Measurements from ENCODE around the gene VTA1. TPM values are rescaled to one million over a fixed set of nuclear protein-coding genes. Genes with fewer than 3 reads are reported as not detected.

The VTA1 gene
- polyA plus RNA-seq, 3 donors, result 15.9 to 97.3 (median 74.8) TPM

GRCh38 chr6:142154336-142154735 lies 7.3 kb downstream of the VTA1 start:
- Histone ChIP-seq H3K4me1 (ENCODE audit: control insufficient read depth in 1 of 2, insufficient read depth in 2 of 2, low read length in 2 of 2) (no peaks in the 10 kb centered on the region), H3K27ac (ENCODE audit: low read depth in 1 of 2, low read length in 2 of 2) (no peak overlapping the region), H3K9me3 (replicated peaks in 1 of 2; ENCODE audit: control insufficient read depth in 1 of 2, insufficient read depth in 1 of 2, low read length in 2 of 2) (no peaks in the 10 kb centered on the region), H2AFZ (ENCODE audit: insufficient read depth, low read depth, low read length, poor library complexity, severe bottlenecking) (no peak overlapping the region), H3K4me3 (replicated peaks in 1 of 3; ENCODE audit: low read depth in 2 of 3, low read length in 3 of 3) (no peak overlapping the region), H3K9ac (ENCODE audit: insufficient read depth, low read length, poor library complexity, severe bottlenecking) (no peak overlapping the region), H4K20me1 (ENCODE audit: insufficient read depth, low read length) (peaks cover 90% of the 10 kb centered on the region), H3K4me2 (replicated peaks; ENCODE audit: extremely low read depth, low read length, poor library complexity, severe bottlenecking) (no peak overlapping the region), H3K79me2 (ENCODE audit: insufficient read depth, low read length) (peaks cover 96% of the 10 kb centered on the region), H3K27me3 (ENCODE audit: control insufficient read depth in 2 of 2, insufficient read depth in 2 of 2, low read length in 2 of 2) (no peaks in the 10 kb centered on the region), H3K36me3 (replicated peaks in 1 of 2; ENCODE audit: control insufficient read depth in 1 of 2, insufficient read depth in 2 of 2, low read length in 2 of 2) (peaks cover 0 to 14% of the 10 kb centered on the region in 2 donors)
- intact Hi-C loops (cut with micrococcal nuclease), result no loop called here
- Mint-ChIP-seq H3K27me3 (ENCODE audit: low read depth in 3 of 3) (no peaks in the 10 kb centered on the region), H3K9me3 (no peaks in the 10 kb centered on the region), H3K4me3 (no peak overlapping the region), H3K27ac (no peak overlapping the region), H3K36me3 (peaks cover 12 to 16% of the 10 kb centered on the region in 2 donors), H3K4me1 (peaks cover 21% of the 10 kb centered on the region)
- DNase-seq, result no peak
- no CpG with 5 or more reads among the region's 1 CpG for WGBS (ENCODE audit: insufficient coverage)
- TF ChIP-seq, protein P1, sequence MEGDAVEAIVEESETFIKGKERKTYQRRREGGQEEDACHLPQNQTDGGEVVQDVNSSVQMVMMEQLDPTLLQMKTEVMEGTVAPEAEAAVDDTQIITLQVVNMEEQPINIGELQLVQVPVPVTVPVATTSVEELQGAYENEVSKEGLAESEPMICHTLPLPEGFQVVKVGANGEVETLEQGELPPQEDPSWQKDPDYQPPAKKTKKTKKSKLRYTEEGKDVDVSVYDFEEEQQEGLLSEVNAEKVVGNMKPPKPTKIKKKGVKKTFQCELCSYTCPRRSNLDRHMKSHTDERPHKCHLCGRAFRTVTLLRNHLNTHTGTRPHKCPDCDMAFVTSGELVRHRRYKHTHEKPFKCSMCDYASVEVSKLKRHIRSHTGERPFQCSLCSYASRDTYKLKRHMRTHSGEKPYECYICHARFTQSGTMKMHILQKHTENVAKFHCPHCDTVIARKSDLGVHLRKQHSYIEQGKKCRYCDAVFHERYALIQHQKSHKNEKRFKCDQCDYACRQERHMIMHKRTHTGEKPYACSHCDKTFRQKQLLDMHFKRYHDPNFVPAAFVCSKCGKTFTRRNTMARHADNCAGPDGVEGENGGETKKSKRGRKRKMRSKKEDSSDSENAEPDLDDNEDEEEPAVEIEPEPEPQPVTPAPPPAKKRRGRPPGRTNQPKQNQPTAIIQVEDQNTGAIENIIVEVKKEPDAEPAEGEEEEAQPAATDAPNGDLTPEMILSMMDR (IDR thresholded peaks at IDR 0.05), result no peak

- no peaks in the 10 kb centered on the region for H3K27me3 Mint-ChIP-seq (ENCODE audit: low read depth in 3 of 3)
These were observed 8.0 kb downstream of the VTA1 start for GRCh38 chr6:142155091-142155490.

More at GRCh38 chr6:142155091-142155490, 8.0 kb downstream of the VTA1 start:
- WGBS (ENCODE audit: insufficient coverage), result no CpG with 5 or more reads among the region's 3 CpGs
- Mint-ChIP-seq H3K36me3 (peaks cover 12 to 13% of the 10 kb centered on the region in 2 donors), H3K4me3 (no peak overlapping the region), H3K4me1 (peaks cover 15% of the 10 kb centered on the region), H3K9me3 (no peaks in the 10 kb centered on the region), H3K27ac (no peak overlapping the region)
- peaks cover 91% of the 10 kb centered on the region for H4K20me1 ChIP-seq (ENCODE audit: insufficient read depth, low read length)
- no peak overlapping the region for H3K4me2 ChIP-seq (replicated peaks; ENCODE audit: extremely low read depth, low read length, poor library complexity, severe bottlenecking)
- H3K27ac ChIP-seq (ENCODE audit: low read depth in 1 of 2, low read length in 2 of 2), result no peak overlapping the region
- H3K4me3 ChIP-seq (replicated peaks in 1 of 3; ENCODE audit: low read depth in 2 of 3, low read length in 3 of 3), result no peak overlapping the region
- intact Hi-C loops (cut with micrococcal nuclease), result loop anchor here in 1 of 2 donors (5.0 kb wide), 1 partner anchor 232 kb away; no protein-coding TSS in a partner anchor
- H3K27me3 ChIP-seq (ENCODE audit: control insufficient read depth in 2 of 2, insufficient read depth in 2 of 2, low read length in 2 of 2), result no peaks in the 10 kb centered on the region
- no peaks in the 10 kb centered on the region for H3K9me3 ChIP-seq (replicated peaks in 1 of 2; ENCODE audit: control insufficient read depth in 1 of 2, insufficient read depth in 1 of 2, low read length in 2 of 2)
- no peak overlapping the region for H3K9ac ChIP-seq (ENCODE audit: insufficient read depth, low read length, poor library complexity, severe bottlenecking)
- TF ChIP-seq, protein P1 (IDR thresholded peaks at IDR 0.05), result no peak
- DNase-seq, result no peak
- no peaks in the 10 kb centered on the region for H3K4me1 ChIP-seq (ENCODE audit: control insufficient read depth in 1 of 2, insufficient read depth in 2 of 2, low read length in 2 of 2)
- H3K36me3 ChIP-seq (replicated peaks in 1 of 2; ENCODE audit: control insufficient read depth in 1 of 2, insufficient read depth in 2 of 2, low read length in 2 of 2), result peaks cover 0 to 13% of the 10 kb centered on the region in 2 donors
- no peak overlapping the region for H2AFZ ChIP-seq (ENCODE audit: insufficient read depth, low read depth, low read length, poor library complexity, severe bottlenecking)
- peaks cover 96% of the 10 kb centered on the region for H3K79me2 ChIP-seq (ENCODE audit: insufficient read depth, low read length)
